ENCODE measurements around the gene SASH1. TPM values are rescaled to one million over a fixed set of nuclear protein-coding genes. Genes with fewer than 3 reads are reported as not detected.

SASH1 gene
- polyA plus RNA-seq, 12 donors = 40.5 to 57.4 (median 47.6) TPM; not detected in 1

GRCh38 chr6:148398678-148399077, 56.0 kb downstream of the SASH1 start:
- no peak for DNase-seq

- DNase-seq = no peak
Observed at GRCh38 chr6:148401571-148401970, 58.9 kb downstream of the SASH1 start.

DNA sequence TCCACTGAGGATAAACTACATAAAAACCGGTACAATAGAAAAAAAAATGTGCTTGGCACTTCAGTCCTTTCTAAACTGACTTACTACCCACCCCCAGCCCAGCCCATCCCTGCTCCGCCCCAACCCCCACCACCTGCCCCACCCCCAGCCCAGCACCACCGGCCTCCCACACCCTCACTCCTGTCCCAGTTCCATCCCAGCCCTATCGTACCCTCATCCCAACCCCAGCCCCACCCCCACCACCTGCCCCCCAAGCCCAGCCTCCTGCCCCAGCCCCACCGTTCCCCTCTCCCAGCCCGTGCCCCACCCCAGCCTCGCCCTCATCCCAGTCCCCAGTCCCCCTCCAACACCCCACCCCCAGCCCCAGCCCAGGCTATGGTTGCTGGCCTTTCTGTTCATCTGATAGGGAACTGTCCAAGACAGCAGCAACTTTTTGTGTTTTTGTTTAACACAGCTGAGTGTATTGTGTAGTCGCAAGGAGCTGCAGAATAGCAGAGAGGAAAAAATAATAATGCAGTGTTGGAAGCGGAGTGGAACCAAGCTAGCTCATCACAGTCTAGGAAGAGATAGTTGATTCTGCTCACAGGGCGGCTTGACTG, 61.9 kb downstream of the SASH1 start:
- DNase-seq = no peak

DNA sequence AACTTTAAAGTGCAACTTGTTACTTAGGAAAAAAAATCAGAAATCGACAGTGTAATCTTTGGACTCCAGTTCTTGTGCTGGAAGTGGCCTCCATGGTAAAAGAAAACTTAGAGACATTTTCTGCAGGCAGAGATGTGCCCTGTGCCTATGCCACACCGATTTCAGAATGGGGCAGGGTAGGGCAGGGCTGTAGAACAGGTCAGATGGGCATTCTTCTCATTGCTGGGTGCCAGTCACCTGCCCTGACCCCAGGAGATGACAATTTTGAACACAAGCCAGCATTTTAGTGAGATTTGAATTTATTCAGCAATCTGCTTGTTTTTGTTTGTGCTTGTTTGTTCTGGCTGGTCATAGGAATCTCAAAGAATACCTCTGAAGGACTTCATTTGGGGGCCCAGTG, 63.3 kb downstream of the SASH1 start:
- DNase-seq = no peak

GRCh38 chr6:148406579-148407371, 64.1 kb downstream of the SASH1 start:
- no peak for DNase-seq

DNA sequence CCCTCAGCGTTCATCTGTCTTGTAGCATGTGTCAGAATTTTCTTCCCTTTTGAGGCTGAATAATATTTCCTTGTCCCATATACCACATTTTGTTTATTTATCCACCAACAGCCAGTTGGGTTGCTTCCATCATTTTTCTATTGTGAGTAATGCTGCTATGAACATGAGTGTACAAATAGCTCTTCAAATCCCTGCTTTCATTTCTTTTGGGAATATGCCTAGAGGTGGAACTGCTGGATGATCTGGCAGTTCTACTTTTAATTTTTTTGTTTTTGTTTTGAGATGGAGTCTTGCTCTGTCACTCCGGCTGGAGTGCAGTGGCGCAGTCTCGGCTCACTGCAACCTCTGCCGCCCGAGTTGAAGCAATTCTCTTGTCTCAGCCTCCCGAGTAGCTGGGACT, 64.7 kb downstream of the SASH1 start:
- DNase-seq = peak; percentile 69

- DNase-seq = no peak
Observed at GRCh38 chr6:148413321-148414091, 70.9 kb downstream of the SASH1 start.

DNA sequence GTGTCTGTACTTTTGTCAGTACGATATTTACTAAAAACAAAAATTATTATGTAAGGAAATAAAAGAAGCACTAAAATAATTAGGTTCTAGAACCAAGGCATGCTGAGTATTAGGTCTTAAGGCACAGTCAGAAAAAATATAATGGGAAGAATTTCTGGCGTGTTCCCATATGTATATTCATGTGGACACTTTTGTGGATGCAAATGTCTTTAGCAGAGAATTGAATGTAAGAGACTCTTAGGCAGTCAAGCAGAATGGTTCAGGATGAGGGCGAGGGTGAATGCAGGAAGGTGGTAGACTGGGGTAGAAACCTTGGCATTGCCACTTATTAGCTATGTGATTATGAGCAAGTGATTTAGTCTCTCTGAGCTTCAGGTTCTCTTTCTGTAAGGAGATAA, 71.5 kb downstream of the SASH1 start:
- DNase-seq = no peak

GRCh38 chr6:148414836-148415235, 72.2 kb downstream of the SASH1 start:
- no peak for DNase-seq

- no peak for DNase-seq
Observed at GRCh38 chr6:148415511-148416260, 73.0 kb downstream of the SASH1 start.

DNA sequence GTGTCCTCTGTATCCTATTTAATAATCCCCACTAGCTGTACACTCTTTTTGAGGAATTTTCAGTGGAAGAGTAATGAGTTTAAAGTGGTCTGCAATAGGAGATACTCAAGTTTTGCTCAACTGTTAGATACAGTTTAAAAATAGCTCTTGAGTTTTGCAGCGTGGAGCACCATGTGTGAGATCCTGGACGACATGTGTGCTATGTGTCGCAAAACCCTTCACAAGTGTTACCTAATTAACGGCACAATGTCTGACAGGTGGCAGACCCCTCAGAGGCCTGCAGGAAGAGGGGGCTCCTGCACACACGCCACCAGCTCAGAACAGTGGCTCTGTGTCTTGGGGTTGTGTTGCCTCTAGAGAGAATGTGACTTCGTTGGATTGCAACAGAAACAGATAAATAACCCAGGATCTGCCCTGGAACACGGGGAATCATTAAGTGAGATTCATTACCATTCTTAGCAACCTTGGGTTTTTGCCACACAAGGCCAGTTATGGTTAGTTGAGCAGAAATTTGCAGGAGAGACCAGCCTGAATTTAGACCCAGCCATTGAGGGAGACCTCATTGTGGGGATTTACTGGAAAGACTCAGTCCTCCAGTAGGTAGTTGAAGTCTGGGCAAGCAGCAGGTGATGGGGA, 73.8 kb downstream of the SASH1 start:
- no peak for DNase-seq

DNA sequence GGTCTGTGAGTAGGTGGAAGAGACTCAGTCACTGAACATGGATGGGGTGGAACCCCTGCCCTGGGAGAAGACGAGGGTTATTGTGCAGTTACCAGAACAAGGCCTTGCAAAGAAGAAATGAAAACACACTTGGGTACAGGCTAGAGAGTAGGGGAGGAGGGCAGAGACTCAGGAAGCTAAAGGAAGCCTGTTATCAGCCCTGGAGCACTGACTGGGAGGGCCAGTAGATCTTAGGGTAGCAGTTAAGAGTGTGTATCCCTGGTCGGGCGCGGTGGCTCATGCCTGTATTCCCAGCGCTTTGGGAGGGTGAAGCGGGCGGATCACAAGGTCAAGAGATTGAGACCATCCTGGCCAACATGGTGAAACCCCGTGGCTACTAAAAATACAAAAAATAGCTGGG, 74.4 kb downstream of the SASH1 start:
- no peak for DNase-seq

GRCh38 chr6:148419430-148419829, 76.8 kb downstream of the SASH1 start:
- no peak for DNase-seq

- no peak for DNase-seq
Observed at GRCh38 chr6:148422085-148422484, 79.4 kb downstream of the SASH1 start.

- no peak for DNase-seq
Observed at GRCh38 chr6:148423133-148423532, 80.5 kb downstream of the SASH1 start.

- DNase-seq = no peak
Observed at GRCh38 chr6:148423601-148424270, 81.1 kb downstream of the SASH1 start.

DNA sequence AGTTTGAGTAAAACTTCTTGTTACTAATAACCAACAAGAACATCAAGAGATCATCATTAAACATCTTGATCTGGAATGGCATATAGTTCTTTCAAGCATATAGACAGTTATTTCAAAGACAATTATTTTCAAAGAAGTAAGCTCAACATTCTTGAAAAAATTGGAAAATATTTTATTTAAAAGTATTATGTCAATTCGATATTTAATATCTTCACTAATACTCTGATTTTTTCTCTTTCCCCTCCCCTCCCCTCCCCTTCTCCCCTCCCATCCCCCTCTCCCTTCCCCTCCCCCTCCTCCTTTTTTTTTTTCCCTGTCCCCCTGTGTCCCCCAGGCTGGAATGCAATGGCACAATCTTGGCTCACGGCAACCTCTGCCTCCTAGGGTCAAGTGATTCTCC, 82.8 kb downstream of the SASH1 start:
- no peak for DNase-seq

GRCh38 chr6:148426317-148426977, 83.8 kb downstream of the SASH1 start:
- no peak for DNase-seq

GRCh38 chr6:148427333-148427732, 84.7 kb downstream of the SASH1 start:
- DNase-seq = no peak

DNA sequence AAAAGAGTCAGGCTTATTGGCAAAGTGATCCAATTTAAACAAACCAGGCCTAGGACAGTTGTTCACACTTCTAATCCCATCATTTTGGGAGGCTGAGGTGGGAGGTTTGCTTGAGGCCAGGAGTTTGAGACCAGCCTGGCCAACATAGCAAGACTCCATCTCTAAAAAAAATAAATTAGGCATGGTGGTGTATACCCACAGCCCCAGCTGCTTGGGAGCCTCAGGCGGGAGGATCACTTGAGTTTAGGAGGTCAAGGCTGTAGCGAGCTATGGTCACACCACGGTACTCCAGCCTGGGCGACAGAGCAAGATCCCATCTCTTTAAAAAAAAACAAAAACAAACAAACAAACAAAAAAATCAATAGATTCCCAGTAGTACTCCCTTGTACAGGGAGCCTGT, 86.8 kb downstream of the SASH1 start:
- DNase-seq = no peak
